ENCODE measurements around the gene EVA1C. TPM values are rescaled to one million over a fixed set of nuclear protein-coding genes. Genes with fewer than 3 reads are reported as not detected.
"Not testable (repeated sequence)": the region's sequence is repeated elsewhere in the genome, so short reads cannot be mapped to it uniquely, and the experiment has no call there.

EVA1C gene
- total and polyA plus RNA-seq, 9 of the 15 experiments (the other 6 are each of a cell fraction or from before 2014, with no cell fraction given): 0.22 TPM; not detected in 8

GRCh38 chr21:32508558-32508957 is 96.1 kb downstream of the EVA1C start:
- 4% methylated on average over 9 of the region's 9 CpGs for WGBS (ENCODE audit: insufficient coverage, low coverage, missing lambda C conversion rate)
- ATAC-seq: no peak
- Histone ChIP-seq H3K4me3 (no peak overlapping the region), H3K4me1 (replicated peaks in 1 of 2; ENCODE audit: control insufficient read depth in 2 of 2, insufficient read depth in 2 of 2, low read length in 2 of 2) (no peaks in the 10 kb centered on the region), H4K20me1 (replicated peaks; ENCODE audit: control insufficient read depth, insufficient read depth, low read length) (no peaks in the 10 kb centered on the region), H3K9me3 (replicated peaks; ENCODE audit: control insufficient read depth, insufficient read depth, low read depth, low read length) (peaks cover 3% of the 10 kb centered on the region), H3K9me1 (ENCODE audit: control insufficient read depth, insufficient read depth, low read length) (no peaks in the 10 kb centered on the region), H3K79me2 (ENCODE audit: control insufficient read depth, insufficient read depth, low read length) (no peaks in the 10 kb centered on the region), H3K27ac (ENCODE audit: extremely low read depth, low read depth, low read length) (no peak overlapping the region), H3K27me3 (ENCODE audit: control insufficient read depth in 2 of 2, insufficient read depth in 2 of 2, low read length in 2 of 2) (peaks cover 12 to 18% of the 10 kb centered on the region in 2 experiments; a peak in 4 of 5 replicates), H2AFZ (ENCODE audit: low read depth, low read length) (no peak overlapping the region), H3K4me2 (ENCODE audit: insufficient read depth, low read length) (no peak overlapping the region), H3K9ac (ENCODE audit: insufficient read depth in 1 of 2, low read depth in 2 of 2, low read length in 2 of 2) (no peak overlapping the region), H3K36me3 (ENCODE audit: control insufficient read depth, insufficient read depth, low read length) (no peaks in the 10 kb centered on the region)
- ChIA-PET CTCF (ENCODE audit: low intra/inter-chr PET ratio) (no interaction called here), POLR2A (no interaction called here)
- DNase-seq (ENCODE audit: extremely low read depth in 1 of 4, low spot score in 3 of 4): no peak
- no peak for FAIRE-seq
- TF ChIP-seq, protein P1, sequence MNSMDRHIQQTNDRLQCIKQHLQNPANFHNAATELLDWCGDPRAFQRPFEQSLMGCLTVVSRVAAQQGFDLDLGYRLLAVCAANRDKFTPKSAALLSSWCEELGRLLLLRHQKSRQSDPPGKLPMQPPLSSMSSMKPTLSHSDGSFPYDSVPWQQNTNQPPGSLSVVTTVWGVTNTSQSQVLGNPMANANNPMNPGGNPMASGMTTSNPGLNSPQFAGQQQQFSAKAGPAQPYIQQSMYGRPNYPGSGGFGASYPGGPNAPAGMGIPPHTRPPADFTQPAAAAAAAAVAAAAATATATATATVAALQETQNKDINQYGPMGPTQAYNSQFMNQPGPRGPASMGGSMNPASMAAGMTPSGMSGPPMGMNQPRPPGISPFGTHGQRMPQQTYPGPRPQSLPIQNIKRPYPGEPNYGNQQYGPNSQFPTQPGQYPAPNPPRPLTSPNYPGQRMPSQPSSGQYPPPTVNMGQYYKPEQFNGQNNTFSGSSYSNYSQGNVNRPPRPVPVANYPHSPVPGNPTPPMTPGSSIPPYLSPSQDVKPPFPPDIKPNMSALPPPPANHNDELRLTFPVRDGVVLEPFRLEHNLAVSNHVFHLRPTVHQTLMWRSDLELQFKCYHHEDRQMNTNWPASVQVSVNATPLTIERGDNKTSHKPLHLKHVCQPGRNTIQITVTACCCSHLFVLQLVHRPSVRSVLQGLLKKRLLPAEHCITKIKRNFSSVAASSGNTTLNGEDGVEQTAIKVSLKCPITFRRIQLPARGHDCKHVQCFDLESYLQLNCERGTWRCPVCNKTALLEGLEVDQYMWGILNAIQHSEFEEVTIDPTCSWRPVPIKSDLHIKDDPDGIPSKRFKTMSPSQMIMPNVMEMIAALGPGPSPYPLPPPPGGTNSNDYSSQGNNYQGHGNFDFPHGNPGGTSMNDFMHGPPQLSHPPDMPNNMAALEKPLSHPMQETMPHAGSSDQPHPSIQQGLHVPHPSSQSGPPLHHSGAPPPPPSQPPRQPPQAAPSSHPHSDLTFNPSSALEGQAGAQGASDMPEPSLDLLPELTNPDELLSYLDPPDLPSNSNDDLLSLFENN (IDR thresholded peaks at IDR 0.05; ENCODE audit: low read depth in 2 of 2, low read length in 2 of 2): no peak
- no peak for TF ChIP-seq NCOA1 (IDR thresholded peaks at IDR 0.05; ENCODE audit: low read depth)
- TF ChIP-seq TBL1XR1 (IDR thresholded peaks at IDR 0.05; ENCODE audit: low read length in 2 of 2): no peak
- no peak for TF ChIP-seq ZNF445 (CRISPR knock-in tag; IDR thresholded peaks at IDR 0.05; ENCODE audit: low read depth)
- intact Hi-C loops (cut with micrococcal nuclease): no loop called here
- in situ Hi-C loops (cut with MboI): no loop called here
- no TSS peak for BruUV-seq (replicated peaks)

DNA sequence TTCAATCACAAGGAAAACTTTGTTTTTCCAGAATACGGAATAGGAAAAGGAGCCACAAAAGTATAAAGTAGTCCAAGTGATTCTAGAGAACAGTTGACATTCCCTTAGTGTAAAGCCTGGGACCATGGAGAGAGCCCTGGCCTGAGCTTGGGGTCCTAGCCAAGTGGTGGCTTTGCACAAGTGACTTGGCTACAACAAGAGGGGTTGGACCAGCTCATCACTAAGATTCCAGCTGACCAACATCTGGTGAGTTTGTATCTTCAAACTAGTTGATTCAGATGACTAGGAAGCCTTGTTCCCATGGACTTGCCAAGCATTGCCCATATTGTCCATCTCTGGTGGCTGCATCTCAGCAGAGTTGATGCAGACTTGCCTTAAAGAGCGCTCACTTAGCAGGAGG is 96.5 kb downstream of the EVA1C start:
- CTCF ChIA-PET (ENCODE audit: low intra/inter-chr PET ratio); H3K9me1 ChIP-seq (ENCODE audit: control insufficient read depth, insufficient read depth, low read length); DNase-seq (ENCODE audit: extremely low read depth in 1 of 4, low spot score in 3 of 4); H3K4me1 ChIP-seq (replicated peaks in 1 of 2; ENCODE audit: control insufficient read depth in 2 of 2, insufficient read depth in 2 of 2, low read length in 2 of 2); H2AFZ ChIP-seq (ENCODE audit: low read depth, low read length); H3K79me2 ChIP-seq (ENCODE audit: control insufficient read depth, insufficient read depth, low read length); FAIRE-seq; H3K4me2 ChIP-seq (ENCODE audit: insufficient read depth, low read length); H3K27ac ChIP-seq (ENCODE audit: extremely low read depth, low read depth, low read length); ATAC-seq; H3K9me3 ChIP-seq (replicated peaks; ENCODE audit: control insufficient read depth, insufficient read depth, low read depth, low read length); H3K4me3 ChIP-seq; H3K36me3 ChIP-seq (ENCODE audit: control insufficient read depth, insufficient read depth, low read length); in situ Hi-C loops (cut with MboI); H4K20me1 ChIP-seq (replicated peaks; ENCODE audit: control insufficient read depth, insufficient read depth, low read length); BruUV-seq (replicated peaks); intact Hi-C loops (cut with micrococcal nuclease); H3K9ac ChIP-seq (ENCODE audit: insufficient read depth in 1 of 2, low read depth in 2 of 2, low read length in 2 of 2): not testable (repeated sequence)
- POLR2A ChIA-PET: interaction anchor here (0.7 to 1.2 kb wide), 2 partner anchors 16 to 18 kb away, joined by 3 read pairs; no protein-coding TSS in a partner anchor
- 22% methylated on average over 2 of the region's 2 CpGs for WGBS (ENCODE audit: insufficient coverage, low coverage, missing lambda C conversion rate)
- H3K27me3 ChIP-seq (ENCODE audit: control insufficient read depth in 2 of 2, insufficient read depth in 2 of 2, low read length in 2 of 2): peaks cover 14 to 15% of the 10 kb centered on the region in 2 experiments; a peak in 4 of 5 replicates
